Adipocyte (in vitro differentiated cells): ENCODE measurements around the gene ARID1A.

Experiments
- DNase-seq: peaks from one replicate; pipeline ENCODE4 v3.0.0-alpha.2; 2015; ENCODE audit warnings: low read depth
- H3K27me3 ChIP-seq: replicated peaks from 2 replicates; pipeline ENCODE4 v1.7.0; 2013; ENCODE audit warnings: mild to moderate bottlenecking, low read length, moderate library complexity; ENCODE audit not compliant: control insufficient read depth, insufficient read depth
- H3K36me3 ChIP-seq: 2 replicates; pipeline ENCODE4 v1.7.0; 2013; ENCODE audit warnings: low read length, mild to moderate bottlenecking, moderate library complexity; ENCODE audit not compliant: control insufficient read depth, insufficient read depth, severe bottlenecking
- H3K4me1 ChIP-seq: 2 replicates; pipeline ENCODE4 v1.7.0; 2013; ENCODE audit warnings: mild to moderate bottlenecking, low read length, moderate library complexity; ENCODE audit not compliant: control insufficient read depth, insufficient read depth
- H3K4me3 ChIP-seq: 2 replicates; pipeline ENCODE4 v1.7.0; 2013; ENCODE audit warnings: mild to moderate bottlenecking, low read length, moderate library complexity
- H3K9ac ChIP-seq: 2 replicates; pipeline ENCODE4 v1.7.0; 2013; ENCODE audit warnings: mild to moderate bottlenecking, low read length, moderate library complexity
- H3K9me3 ChIP-seq: 2 replicates; pipeline ENCODE4 v1.7.0; 2013; ENCODE audit warnings: mild to moderate bottlenecking, low read length, moderate library complexity; ENCODE audit not compliant: control insufficient read depth

The ARID1A gene

DNA sequence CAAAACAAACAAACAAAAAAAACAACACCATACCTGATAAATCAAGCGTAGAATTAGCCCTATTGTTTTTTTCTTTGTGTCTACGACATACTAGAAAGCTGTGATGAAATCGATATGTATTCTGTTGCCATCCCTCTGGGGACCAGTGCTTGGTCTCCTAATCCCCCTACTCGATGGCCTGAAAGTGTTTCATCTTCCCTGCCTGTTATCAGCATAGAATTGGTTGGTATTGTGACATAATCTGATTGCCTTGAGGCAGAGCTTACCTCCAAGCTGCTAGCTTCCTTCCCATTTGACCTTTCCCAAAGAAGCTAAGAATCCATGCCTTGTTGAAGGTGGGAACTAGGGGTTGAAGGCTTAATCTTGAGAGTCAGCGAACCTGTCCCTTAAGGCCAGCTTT is 51.2 kb downstream of the ARID1A start:
- Histone ChIP-seq H3K4me1 (peaks cover 42% of the 10 kb centered on the region), H3K9me3 (no peaks in the 10 kb centered on the region), H3K27me3 (no peaks in the 10 kb centered on the region), H3K4me3 (no peak overlapping the region), H3K9ac (no peak overlapping the region), H3K36me3 (peaks cover 56% of the 10 kb centered on the region)
- DNase-seq, result no peak

DNA sequence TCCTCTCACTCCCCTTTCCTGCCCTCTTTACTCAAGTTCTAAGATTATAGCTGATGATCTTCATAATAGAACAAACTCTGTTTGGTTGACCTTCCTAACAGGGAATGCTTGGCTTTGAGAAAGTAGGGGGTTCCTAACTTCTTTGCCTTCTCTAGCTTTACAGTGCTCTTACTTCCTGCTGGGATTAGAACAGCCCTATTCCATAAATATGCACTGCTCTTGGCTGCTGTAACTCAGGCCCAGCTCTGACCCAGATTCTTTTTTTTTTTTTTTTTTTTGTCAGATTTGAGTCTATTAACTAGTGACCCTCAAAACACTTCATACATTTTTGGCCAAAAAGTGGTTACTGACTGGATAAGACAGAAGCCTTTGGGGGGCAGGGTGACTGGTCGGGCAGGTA is 52.5 kb downstream of the ARID1A start:
- peaks cover 54% of the 10 kb centered on the region for H3K36me3 ChIP-seq
- DNase-seq, result no peak
- no peaks in the 10 kb centered on the region for H3K9me3 ChIP-seq
- H3K4me1 ChIP-seq, result peaks cover 52% of the 10 kb centered on the region
- no peak overlapping the region for H3K9ac ChIP-seq
- no peak overlapping the region for H3K4me3 ChIP-seq
- H3K27me3 ChIP-seq, result no peaks in the 10 kb centered on the region

GRCh38 chr1:26749458-26749857 is 53.6 kb downstream of the ARID1A start:
- Histone ChIP-seq H3K36me3 (peaks cover 47% of the 10 kb centered on the region), H3K9me3 (no peaks in the 10 kb centered on the region), H3K27me3 (no peaks in the 10 kb centered on the region), H3K4me1 (peaks cover 53% of the 10 kb centered on the region), H3K9ac (no peak overlapping the region), H3K4me3 (no peak overlapping the region)
- no peak for DNase-seq

GRCh38 chr1:26750428-26750827 is 54.6 kb downstream of the ARID1A start:
- H3K27me3 ChIP-seq, result no peaks in the 10 kb centered on the region
- H3K4me1 ChIP-seq, result peaks cover 45% of the 10 kb centered on the region
- no peaks in the 10 kb centered on the region for H3K9me3 ChIP-seq
- peaks cover 44% of the 10 kb centered on the region for H3K36me3 ChIP-seq
- no peak overlapping the region for H3K9ac ChIP-seq
- H3K4me3 ChIP-seq, result no peak overlapping the region
- no peak for DNase-seq

DNA sequence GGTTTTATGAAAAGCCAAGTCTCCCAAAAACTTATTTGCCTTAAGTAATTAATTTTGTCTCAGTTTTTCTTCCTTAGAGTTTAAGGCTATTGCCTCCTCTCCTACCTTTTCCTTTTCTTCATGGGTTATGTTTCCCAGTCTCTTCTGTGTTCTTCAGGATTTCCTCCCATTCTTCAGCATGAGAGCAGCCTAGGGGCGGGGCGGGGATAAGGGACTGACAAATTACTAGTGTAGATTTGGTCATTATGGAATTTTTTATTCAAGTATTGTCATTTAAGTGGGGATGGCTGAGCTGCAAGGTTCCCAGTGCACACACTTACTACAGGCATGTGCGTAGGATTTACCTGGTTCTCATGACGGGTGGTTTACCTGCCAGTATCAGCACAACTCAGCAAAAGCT is 56.7 kb downstream of the ARID1A start:
- H3K4me3 ChIP-seq, result no peak overlapping the region
- H3K36me3 ChIP-seq, result peaks cover 32% of the 10 kb centered on the region
- H3K4me1 ChIP-seq, result peaks cover 44% of the 10 kb centered on the region
- no peaks in the 10 kb centered on the region for H3K9me3 ChIP-seq
- DNase-seq, result no peak
- no peak overlapping the region for H3K9ac ChIP-seq
- H3K27me3 ChIP-seq, result no peaks in the 10 kb centered on the region

DNA sequence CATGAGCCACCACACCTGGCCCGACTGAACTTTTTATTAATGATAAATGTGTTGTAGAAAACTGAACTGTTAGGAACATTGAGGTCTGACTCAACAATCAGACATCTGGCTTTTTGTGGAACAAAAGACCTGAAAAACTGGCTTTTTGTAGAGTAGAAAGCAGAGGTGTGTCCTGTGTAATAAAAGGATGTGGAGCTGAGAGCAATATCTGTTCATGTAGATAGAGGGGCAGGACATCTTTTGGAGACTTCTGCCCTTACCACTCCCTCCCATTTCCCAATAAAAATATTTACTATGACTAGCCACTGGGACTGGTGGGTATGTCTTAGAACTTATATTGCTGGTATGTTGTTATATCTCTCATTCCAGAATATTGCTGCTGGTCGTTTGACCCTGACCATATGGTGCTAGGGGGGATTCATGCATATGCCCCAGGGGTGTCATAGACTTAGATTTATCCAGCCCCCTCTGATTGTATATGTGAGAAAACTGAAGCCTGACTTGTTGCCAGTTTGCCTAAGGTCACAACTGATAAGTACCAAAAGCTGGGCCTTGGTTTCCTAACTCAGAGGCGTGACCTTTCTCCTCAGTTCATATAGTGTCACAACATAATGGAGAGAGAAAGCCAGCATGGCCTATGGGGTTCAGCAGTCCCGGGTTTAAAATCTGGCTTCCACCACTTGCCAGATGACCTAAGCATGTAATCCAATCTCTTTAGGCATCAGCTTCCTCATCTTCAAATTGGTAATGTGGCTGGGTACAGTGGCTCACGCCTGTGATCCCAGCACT is 58.5 kb downstream of the ARID1A start:
- peaks cover 33% of the 10 kb centered on the region for H3K4me1 ChIP-seq
- no peak overlapping the region for H3K4me3 ChIP-seq
- peaks cover 41% of the 10 kb centered on the region for H3K36me3 ChIP-seq
- DNase-seq, result no peak
- no peak overlapping the region for H3K9ac ChIP-seq
- H3K9me3 ChIP-seq, result no peaks in the 10 kb centered on the region
- H3K27me3 ChIP-seq, result no peaks in the 10 kb centered on the region

GRCh38 chr1:26758358-26758757 is 62.5 kb downstream of the ARID1A start:
- no peak overlapping the region for H3K4me3 ChIP-seq
- no peak overlapping the region for H3K9ac ChIP-seq
- DNase-seq, result no peak
- H3K27me3 ChIP-seq, result no peaks in the 10 kb centered on the region
- peaks cover 9% of the 10 kb centered on the region for H3K4me1 ChIP-seq
- H3K36me3 ChIP-seq, result peaks cover 51% of the 10 kb centered on the region
- H3K9me3 ChIP-seq, result no peaks in the 10 kb centered on the region

DNA sequence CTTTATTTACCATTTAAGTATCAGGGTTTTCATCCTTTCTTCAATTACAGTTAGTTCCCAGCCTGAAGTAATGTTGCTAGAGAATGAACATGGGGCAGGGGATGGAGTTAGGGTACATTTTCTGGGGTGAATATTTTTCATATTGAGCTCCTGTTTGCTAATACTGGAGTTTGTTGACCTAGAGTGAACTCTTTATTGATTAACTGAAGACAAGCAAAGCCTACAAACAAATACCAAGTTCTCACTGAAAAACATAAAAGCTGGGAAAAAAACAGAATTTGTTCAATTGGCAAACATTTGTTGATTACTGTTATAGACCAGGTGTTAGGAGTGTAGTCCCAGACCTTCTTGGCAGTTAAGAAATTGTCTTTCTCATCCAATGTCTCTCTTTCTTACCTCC is 63.7 kb downstream of the ARID1A start:
- H3K36me3 ChIP-seq, result peaks cover 59% of the 10 kb centered on the region

DNA sequence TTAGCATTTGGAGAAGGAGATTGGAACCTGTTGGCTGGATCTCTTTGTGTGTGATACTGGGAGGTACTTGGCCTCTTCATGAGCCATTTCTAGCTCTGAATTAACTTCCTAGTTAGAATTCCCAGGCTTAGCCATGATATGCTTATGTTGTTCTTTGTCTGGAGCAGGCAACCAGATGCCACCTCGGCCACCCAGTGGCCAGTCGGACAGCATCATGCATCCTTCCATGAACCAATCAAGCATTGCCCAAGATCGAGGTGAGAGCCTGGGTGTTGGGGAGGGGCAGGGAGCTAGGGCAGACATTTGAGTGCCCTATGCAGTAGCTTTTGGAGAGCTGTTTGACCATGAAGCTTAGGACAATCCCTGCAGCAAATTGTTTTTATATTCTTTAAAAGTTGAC is 65.4 kb downstream of the ARID1A start:
- Histone ChIP-seq H3K4me3 (no peak overlapping the region), H3K36me3 (peaks cover 65% of the 10 kb centered on the region), H3K27me3 (no peaks in the 10 kb centered on the region), H3K9ac (no peak overlapping the region), H3K9me3 (no peaks in the 10 kb centered on the region), H3K4me1 (no peaks in the 10 kb centered on the region)
- DNase-seq, result no peak

More for the DNA sequence above, 63.7 kb downstream of the ARID1A start:
- no peaks in the 10 kb centered on the region for H3K27me3 ChIP-seq
- H3K9me3 ChIP-seq, result no peaks in the 10 kb centered on the region
- no peak overlapping the region for H3K9ac ChIP-seq
- H3K4me1 ChIP-seq, result peaks cover 1% of the 10 kb centered on the region
- no peak overlapping the region for H3K4me3 ChIP-seq
- no peak for DNase-seq

DNA sequence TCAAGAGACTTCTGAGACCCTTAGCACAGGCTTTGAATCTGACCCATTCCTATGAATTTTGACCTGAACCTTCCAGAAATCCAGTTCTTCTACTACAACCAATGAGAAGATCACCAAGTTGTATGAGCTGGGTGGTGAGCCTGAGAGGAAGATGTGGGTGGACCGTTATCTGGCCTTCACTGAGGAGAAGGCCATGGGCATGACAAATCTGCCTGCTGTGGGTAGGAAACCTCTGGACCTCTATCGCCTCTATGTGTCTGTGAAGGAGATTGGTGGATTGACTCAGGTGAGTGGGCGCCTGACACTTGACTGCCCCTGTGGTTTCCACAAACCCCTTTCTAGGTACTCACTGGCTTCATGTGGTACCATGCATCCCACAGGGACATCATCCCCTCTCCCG is 71.9 kb downstream of the ARID1A start:
- no peak overlapping the region for H3K9ac ChIP-seq
- peaks cover 82% of the 10 kb centered on the region for H3K36me3 ChIP-seq
- H3K4me3 ChIP-seq, result no peak overlapping the region
- H3K4me1 ChIP-seq, result peaks cover 34% of the 10 kb centered on the region
- no peaks in the 10 kb centered on the region for H3K27me3 ChIP-seq
- no peaks in the 10 kb centered on the region for H3K9me3 ChIP-seq
- no peak for DNase-seq

GRCh38 chr1:26768755-26769154 is 72.9 kb downstream of the ARID1A start:
- Histone ChIP-seq H3K36me3 (peaks cover 85% of the 10 kb centered on the region), H3K27me3 (no peaks in the 10 kb centered on the region)

DNA sequence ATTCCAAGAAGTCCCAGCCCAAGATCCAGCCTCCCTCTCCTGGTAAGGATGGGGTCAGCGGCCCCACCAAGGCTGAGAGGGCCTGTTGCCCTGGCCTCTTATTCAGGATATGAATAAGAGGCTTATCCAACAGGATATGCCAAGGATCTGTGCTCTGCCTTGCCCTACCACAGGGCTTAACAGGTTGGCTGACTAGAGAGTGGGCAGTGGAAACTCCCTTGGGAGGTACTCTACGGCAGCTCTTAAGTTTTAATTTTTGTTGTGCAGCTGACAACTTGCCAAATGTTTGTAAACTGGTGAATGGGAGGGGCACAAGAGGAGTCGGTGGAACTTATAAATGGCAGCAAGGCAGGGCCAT is 75.4 kb downstream of the ARID1A start:
- Histone ChIP-seq H3K9ac (no peak overlapping the region), H3K27me3 (no peaks in the 10 kb centered on the region), H3K4me1 (peaks cover 41% of the 10 kb centered on the region), H3K9me3 (no peaks in the 10 kb centered on the region), H3K4me3 (no peak overlapping the region), H3K36me3 (peaks cover 92% of the 10 kb centered on the region)
- DNase-seq, result no peak

More at GRCh38 chr1:26768755-26769154, 72.9 kb downstream of the ARID1A start:
- H3K9me3 ChIP-seq, result no peaks in the 10 kb centered on the region
- peak overlapping the region; percentile 8 for H3K9ac ChIP-seq
- peaks cover 41% of the 10 kb centered on the region for H3K4me1 ChIP-seq
- H3K4me3 ChIP-seq, result no peak overlapping the region
- peak; percentile 69 for DNase-seq
